NB4 (cell line): Measurements from ENCODE around the gene ATP5MG.
A peak's percentile ranks its signal among the peaks of the same experiment; 100 is the strongest.

ENCODE experiments used
- CTCF ChIP-seq: IDR thresholded peaks from one replicate; pipeline ENCODE4 v1.5.1; 2012; ENCODE audit warnings: low read depth, low read length
- MYC ChIP-seq: IDR thresholded peaks from 2 replicates; pipeline ENCODE4 v1.6.1; 2011; ENCODE audit warnings: low read depth, low read length
- POLR2A ChIP-seq: IDR thresholded peaks from 2 replicates; pipeline ENCODE4 v1.6.1; 2011; ENCODE audit warnings: mild to moderate bottlenecking; ENCODE audit not compliant: insufficient read length; ENCODE audit errors: extremely low read depth
- TF ChIP-seq, protein P1 (sequence below): IDR thresholded peaks from 2 replicates; pipeline ENCODE4 v1.6.1; 2011; ENCODE audit warnings: low read depth, low read length

GRCh38 chr11:118438314-118438931, 37.0 kb downstream of the ATP5MG start:
- TF ChIP-seq CTCF (peak; percentile 4), POLR2A (no peak), MYC (no peak)
- TF ChIP-seq, protein P1, sequence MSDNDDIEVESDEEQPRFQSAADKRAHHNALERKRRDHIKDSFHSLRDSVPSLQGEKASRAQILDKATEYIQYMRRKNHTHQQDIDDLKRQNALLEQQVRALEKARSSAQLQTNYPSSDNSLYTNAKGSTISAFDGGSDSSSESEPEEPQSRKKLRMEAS = no peak
